ENCODE results near the gene HSPH1. TPM values are rescaled to one million over a fixed set of nuclear protein-coding genes. Genes with fewer than 3 reads are reported as not detected.

HSPH1 gene
- total and polyA plus RNA-seq, 2 of the 13 experiments (the other 11 are each of a cell fraction or from before 2014, with no cell fraction given) = 13.0 to 62.9 TPM

DNA sequence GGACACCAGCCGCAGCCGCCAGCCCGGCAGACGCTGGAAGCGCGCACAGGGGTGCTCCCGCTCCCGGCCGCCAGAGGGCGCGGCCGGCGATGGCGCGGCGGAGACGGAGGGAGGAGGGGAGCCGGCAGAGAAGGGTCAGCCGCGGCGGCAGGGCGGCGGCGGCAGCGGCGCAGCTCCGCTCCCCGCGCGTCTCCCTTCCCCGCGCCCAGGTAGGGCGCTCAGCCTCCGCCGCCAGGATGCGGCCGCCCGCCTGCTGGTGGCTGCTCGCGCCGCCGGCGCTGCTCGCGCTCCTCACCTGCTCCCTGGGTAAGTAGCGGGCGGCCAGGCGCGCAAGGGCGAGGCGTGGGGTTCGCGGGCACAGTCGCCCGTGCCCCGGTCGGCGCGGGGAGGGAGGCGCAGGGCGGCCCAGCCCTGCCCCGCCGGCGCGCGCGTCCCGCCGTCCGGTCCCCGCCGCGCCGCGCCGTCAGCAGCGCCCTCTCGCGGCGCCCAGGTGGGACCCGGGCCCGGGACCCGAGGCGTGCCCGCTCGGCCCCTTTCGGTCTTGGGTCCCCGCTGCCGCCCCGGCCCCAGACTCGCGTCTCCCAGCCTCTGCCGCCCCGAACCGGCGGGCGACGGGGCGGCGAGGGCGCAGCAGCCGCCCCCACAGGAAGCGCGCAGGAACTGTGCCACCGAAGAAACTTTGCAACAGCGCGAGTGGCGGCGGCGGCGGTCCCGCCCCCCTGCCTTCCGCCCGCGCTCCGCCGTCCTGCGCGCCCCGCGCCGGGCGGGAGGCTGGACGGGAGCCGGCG is 38.3 kb upstream of the HSPH1 start, which contains the start of gene B3GLCT (continued):
- TF ChIP-seq GPN1 (CRISPR knock-in tag; IDR thresholded peaks at IDR 0.05; ENCODE audit: borderline replicate concordance) = no peak
- no peak for TF ChIP-seq ZNF784 (CRISPR knock-in tag; IDR thresholded peaks at IDR 0.05; ENCODE audit: borderline replicate concordance)
- TF ChIP-seq DNMT1 (CRISPR knock-in tag; IDR thresholded peaks at IDR 0.05) = no peak
- 0 out of 2 replicates have a peak, but pooled peaks have one; percentile 25 for TF ChIP-seq TMF1 (CRISPR knock-in tag; IDR thresholded peaks at IDR 0.05; ENCODE audit: low read depth)
- no peak for TF ChIP-seq LCORL (IDR thresholded peaks at IDR 0.05)
- TF ChIP-seq LCORL (CRISPR knock-in tag; IDR thresholded peaks at IDR 0.05) = no peak
- no peak for TF ChIP-seq MBD4 (IDR thresholded peaks at IDR 0.05; ENCODE audit: borderline replicate concordance, low read length)
- no peak for TF ChIP-seq MZF1 (CRISPR knock-in tag; IDR thresholded peaks at IDR 0.05; ENCODE audit: borderline replicate concordance)
- 0 out of 2 replicates have a peak, but pooled peaks have one; percentile 37 for TF ChIP-seq SAFB2 (CRISPR knock-in tag; IDR thresholded peaks at IDR 0.05; ENCODE audit: borderline replicate concordance, low read depth)
- TF ChIP-seq ZKSCAN1 (IDR thresholded peaks at IDR 0.05; ENCODE audit: low read length) = no peak
- no peak for TF ChIP-seq ZNF644 (CRISPR knock-in tag; IDR thresholded peaks at IDR 0.05; ENCODE audit: low read depth)
- TF ChIP-seq ZBTB20 (CRISPR knock-in tag; IDR thresholded peaks at IDR 0.05; ENCODE audit: borderline replicate concordance, low read depth) = no peak
- TF ChIP-seq YEATS4 (CRISPR knock-in tag; IDR thresholded peaks at IDR 0.05; ENCODE audit: borderline replicate concordance) = peak; percentile 65
- no peak for TF ChIP-seq KLF11 (CRISPR knock-in tag; IDR thresholded peaks at IDR 0.05)
- no peak for TF ChIP-seq TOPORS (CRISPR knock-in tag; IDR thresholded peaks at IDR 0.05)
- TF ChIP-seq ATF6 (CRISPR knock-in tag; conservative IDR thresholded peaks at IDR 0.05) = no peak
- 0 out of 2 replicates have a peak, but pooled peaks have one; percentile 35 for TF ChIP-seq ZNF329 (CRISPR knock-in tag; IDR thresholded peaks at IDR 0.05; ENCODE audit: low read depth)
- no peak for TF ChIP-seq NFIC (IDR thresholded peaks at IDR 0.05; ENCODE audit: low read length)
- TF ChIP-seq, protein P1, sequence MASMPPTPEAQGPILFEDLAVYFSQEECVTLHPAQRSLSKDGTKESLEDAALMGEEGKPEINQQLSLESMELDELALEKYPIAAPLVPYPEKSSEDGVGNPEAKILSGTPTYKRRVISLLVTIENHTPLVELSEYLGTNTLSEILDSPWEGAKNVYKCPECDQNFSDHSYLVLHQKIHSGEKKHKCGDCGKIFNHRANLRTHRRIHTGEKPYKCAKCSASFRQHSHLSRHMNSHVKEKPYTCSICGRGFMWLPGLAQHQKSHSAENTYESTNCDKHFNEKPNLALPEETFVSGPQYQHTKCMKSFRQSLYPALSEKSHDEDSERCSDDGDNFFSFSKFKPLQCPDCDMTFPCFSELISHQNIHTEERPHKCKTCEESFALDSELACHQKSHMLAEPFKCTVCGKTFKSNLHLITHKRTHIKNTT (CRISPR knock-in tag; IDR thresholded peaks at IDR 0.05) = no peak
- no peak for TF ChIP-seq RXRA (CRISPR knock-in tag; IDR thresholded peaks at IDR 0.05)
- no peak for TF ChIP-seq KLF9 (CRISPR knock-in tag; IDR thresholded peaks at IDR 0.05; ENCODE audit: low read depth)
- peak; percentile 30; the same call in 1 of the 2 replicates for TF ChIP-seq STAG1 (CRISPR knock-in tag; IDR thresholded peaks at IDR 0.05)
- no peak for TF ChIP-seq ZNF761 (CRISPR knock-in tag; conservative IDR thresholded peaks at IDR 0.05)
- peak; percentile 51; the same call in 1 of the 2 replicates for TF ChIP-seq ZNF263 (CRISPR knock-in tag; IDR thresholded peaks at IDR 0.05)
- peak; percentile 58; the same call in 1 of the 2 replicates for TF ChIP-seq ZMYM4 (CRISPR knock-in tag; IDR thresholded peaks at IDR 0.05)
- TF ChIP-seq RBM22 (optimal IDR thresholded peaks at IDR 0.05; ENCODE audit: low read length) = no peak
- TF ChIP-seq JUNB (CRISPR knock-in tag; IDR thresholded peaks at IDR 0.05; ENCODE audit: borderline replicate concordance) = no peak
- 0 out of 2 replicates have a peak, but pooled peaks have one; percentile 32 for TF ChIP-seq FOXC1 (CRISPR knock-in tag; IDR thresholded peaks at IDR 0.05; ENCODE audit: borderline replicate concordance)
- TF ChIP-seq SRF (IDR thresholded peaks at IDR 0.05; ENCODE audit: low read depth, low read length) = no peak

Measured in HepG2 (cell line).